ENCODE results near the gene INTS11. TPM values are rescaled to one million over a fixed set of nuclear protein-coding genes. Genes with fewer than 3 reads are reported as not detected.

The INTS11 gene
- total and polyA plus RNA-seq, 2 experiments from 2014 or later: 102 to 161 TPM

DNA sequence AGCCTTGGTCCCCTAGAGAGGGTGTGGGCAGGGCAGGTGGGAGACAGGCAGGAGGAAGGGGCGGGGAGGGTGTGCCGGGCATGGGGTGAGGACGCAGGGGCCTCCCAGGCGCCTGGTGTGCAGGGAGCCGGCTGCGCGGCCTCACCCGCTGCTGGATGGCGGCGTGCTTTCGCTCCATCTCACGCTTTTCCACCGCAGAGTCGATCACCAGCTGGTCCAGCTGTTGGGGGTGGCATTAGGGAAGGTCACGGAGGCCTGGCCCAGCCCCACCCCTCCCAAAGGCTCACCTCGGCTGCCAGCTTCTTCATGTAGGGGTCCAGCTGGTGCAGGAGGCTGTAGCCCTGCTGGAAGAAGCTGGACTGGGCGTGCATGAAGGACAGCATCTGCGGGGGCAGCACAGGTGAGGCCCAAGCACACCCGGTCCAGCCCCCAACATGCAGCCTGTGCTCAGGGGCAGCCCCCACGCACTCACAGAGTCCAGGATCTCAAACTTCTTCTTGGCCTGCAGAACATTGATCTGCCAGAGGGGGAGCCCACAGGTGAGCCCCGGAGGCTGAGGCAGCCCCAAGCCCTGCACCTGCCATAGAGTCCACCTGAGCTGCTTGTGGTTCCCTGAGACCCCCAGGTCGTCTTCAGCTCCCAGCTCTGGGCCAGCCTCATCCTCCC lies 24.6 kb downstream of the INTS11 start:
- H3K27me3 ChIP-seq (ENCODE audit: insufficient read depth): no peaks in the 10 kb centered on the region
- H3K36me3 Mint-ChIP-seq (ENCODE audit: low read depth): no peaks in the 10 kb centered on the region
- H3K79me2 ChIP-seq (replicated peaks; ENCODE audit: insufficient read depth): no peaks in the 10 kb centered on the region
- H4K20me1 ChIP-seq (replicated peaks; ENCODE audit: insufficient read depth): no peaks in the 10 kb centered on the region
- H3K4me1 ChIP-seq (ENCODE audit: insufficient read depth): peaks cover under 1% of the 10 kb centered on the region; the same call in 1 of the 2 replicates
- H3K4me3 Mint-ChIP-seq: no peak overlapping the region
- H3F3A ChIP-seq (replicated peaks; ENCODE audit: low read depth): 0 out of 2 replicates have a peak, but pooled peaks cover 2% of the 10 kb centered on the region
- H3K36me3 ChIP-seq (ENCODE audit: insufficient read depth): no peaks in the 10 kb centered on the region
- ATAC-seq: peak; percentile 62
- H3K4me3 ChIP-seq: no peak overlapping the region
- no peaks in the 10 kb centered on the region for H3K9me3 Mint-ChIP-seq
- DNase-seq (ENCODE audit: low spot score): peak; percentile 78
- no peak overlapping the region for H3K4me2 ChIP-seq
- no peak overlapping the region for H3K27ac ChIP-seq (ENCODE audit: low read depth)
- H2AFZ ChIP-seq: no peak overlapping the region
- H3K4me1 Mint-ChIP-seq: peaks cover 3% of the 10 kb centered on the region; the same call in 1 of the 3 replicates
- H3K9me2 ChIP-seq (ENCODE audit: insufficient read depth): no peaks in the 10 kb centered on the region
- H3K27me3 Mint-ChIP-seq (ENCODE audit: insufficient read depth, low read depth, poor library complexity): peaks cover 4% of the 10 kb centered on the region
- no peak overlapping the region for H3K27ac Mint-ChIP-seq
- no peak for TF ChIP-seq JUNB (IDR thresholded peaks at IDR 0.05; ENCODE audit: unreplicated experiment)
- TF ChIP-seq, protein P1, sequence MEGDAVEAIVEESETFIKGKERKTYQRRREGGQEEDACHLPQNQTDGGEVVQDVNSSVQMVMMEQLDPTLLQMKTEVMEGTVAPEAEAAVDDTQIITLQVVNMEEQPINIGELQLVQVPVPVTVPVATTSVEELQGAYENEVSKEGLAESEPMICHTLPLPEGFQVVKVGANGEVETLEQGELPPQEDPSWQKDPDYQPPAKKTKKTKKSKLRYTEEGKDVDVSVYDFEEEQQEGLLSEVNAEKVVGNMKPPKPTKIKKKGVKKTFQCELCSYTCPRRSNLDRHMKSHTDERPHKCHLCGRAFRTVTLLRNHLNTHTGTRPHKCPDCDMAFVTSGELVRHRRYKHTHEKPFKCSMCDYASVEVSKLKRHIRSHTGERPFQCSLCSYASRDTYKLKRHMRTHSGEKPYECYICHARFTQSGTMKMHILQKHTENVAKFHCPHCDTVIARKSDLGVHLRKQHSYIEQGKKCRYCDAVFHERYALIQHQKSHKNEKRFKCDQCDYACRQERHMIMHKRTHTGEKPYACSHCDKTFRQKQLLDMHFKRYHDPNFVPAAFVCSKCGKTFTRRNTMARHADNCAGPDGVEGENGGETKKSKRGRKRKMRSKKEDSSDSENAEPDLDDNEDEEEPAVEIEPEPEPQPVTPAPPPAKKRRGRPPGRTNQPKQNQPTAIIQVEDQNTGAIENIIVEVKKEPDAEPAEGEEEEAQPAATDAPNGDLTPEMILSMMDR (conservative IDR thresholded peaks at IDR 0.05; ENCODE audit: low read depth in 2 of 2): peak; percentile 46 to 55
- no peak for TF ChIP-seq CREB1 (CRISPR knock-in tag; IDR thresholded peaks at IDR 0.05; ENCODE audit: low read depth)
- TF ChIP-seq, protein P2, sequence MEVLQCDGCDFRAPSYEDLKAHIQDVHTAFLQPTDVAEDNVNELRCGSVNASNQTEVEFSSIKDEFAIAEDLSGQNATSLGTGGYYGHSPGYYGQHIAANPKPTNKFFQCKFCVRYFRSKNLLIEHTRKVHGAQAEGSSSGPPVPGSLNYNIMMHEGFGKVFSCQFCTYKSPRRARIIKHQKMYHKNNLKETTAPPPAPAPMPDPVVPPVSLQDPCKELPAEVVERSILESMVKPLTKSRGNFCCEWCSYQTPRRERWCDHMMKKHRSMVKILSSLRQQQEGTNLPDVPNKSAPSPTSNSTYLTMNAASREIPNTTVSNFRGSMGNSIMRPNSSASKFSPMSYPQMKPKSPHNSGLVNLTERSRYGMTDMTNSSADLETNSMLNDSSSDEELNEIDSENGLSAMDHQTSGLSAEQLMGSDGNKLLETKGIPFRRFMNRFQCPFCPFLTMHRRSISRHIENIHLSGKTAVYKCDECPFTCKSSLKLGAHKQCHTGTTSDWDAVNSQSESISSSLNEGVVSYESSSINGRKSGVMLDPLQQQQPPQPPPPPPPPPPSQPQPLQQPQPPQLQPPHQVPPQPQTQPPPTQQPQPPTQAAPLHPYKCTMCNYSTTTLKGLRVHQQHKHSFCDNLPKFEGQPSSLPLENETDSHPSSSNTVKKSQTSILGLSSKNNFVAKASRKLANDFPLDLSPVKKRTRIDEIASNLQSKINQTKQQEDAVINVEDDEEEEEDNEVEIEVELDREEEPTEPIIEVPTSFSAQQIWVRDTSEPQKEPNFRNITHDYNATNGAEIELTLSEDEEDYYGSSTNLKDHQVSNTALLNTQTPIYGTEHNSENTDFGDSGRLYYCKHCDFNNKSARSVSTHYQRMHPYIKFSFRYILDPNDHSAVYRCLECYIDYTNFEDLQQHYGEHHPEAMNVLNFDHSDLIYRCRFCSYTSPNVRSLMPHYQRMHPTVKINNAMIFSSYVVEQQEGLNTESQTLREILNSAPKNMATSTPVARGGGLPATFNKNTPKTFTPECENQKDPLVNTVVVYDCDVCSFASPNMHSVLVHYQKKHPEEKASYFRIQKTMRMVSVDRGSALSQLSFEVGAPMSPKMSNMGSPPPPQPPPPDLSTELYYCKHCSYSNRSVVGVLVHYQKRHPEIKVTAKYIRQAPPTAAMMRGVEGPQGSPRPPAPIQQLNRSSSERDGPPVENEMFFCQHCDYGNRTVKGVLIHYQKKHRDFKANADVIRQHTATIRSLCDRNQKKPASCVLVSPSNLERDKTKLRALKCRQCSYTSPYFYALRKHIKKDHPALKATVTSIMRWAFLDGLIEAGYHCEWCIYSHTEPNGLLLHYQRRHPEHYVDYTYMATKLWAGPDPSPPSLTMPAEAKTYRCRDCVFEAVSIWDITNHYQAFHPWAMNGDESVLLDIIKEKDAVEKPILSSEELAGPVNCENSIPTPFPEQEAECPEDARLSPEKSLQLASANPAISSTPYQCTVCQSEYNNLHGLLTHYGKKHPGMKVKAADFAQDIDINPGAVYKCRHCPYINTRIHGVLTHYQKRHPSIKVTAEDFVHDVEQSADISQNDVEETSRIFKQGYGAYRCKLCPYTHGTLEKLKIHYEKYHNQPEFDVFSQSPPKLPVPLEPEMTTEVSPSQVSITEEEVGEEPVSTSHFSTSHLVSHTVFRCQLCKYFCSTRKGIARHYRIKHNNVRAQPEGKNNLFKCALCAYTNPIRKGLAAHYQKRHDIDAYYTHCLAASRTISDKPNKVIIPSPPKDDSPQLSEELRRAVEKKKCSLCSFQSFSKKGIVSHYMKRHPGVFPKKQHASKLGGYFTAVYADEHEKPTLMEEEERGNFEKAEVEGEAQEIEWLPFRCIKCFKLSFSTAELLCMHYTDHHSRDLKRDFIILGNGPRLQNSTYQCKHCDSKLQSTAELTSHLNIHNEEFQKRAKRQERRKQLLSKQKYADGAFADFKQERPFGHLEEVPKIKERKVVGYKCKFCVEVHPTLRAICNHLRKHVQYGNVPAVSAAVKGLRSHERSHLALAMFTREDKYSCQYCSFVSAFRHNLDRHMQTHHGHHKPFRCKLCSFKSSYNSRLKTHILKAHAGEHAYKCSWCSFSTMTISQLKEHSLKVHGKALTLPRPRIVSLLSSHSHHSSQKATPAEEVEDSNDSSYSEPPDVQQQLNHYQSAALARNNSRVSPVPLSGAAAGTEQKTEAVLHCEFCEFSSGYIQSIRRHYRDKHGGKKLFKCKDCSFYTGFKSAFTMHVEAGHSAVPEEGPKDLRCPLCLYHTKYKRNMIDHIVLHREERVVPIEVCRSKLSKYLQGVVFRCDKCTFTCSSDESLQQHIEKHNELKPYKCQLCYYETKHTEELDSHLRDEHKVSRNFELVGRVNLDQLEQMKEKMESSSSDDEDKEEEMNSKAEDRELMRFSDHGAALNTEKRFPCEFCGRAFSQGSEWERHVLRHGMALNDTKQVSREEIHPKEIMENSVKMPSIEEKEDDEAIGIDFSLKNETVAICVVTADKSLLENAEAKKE (CRISPR knock-in tag; IDR thresholded peaks at IDR 0.05): no peak
- TF ChIP-seq, protein P3, sequence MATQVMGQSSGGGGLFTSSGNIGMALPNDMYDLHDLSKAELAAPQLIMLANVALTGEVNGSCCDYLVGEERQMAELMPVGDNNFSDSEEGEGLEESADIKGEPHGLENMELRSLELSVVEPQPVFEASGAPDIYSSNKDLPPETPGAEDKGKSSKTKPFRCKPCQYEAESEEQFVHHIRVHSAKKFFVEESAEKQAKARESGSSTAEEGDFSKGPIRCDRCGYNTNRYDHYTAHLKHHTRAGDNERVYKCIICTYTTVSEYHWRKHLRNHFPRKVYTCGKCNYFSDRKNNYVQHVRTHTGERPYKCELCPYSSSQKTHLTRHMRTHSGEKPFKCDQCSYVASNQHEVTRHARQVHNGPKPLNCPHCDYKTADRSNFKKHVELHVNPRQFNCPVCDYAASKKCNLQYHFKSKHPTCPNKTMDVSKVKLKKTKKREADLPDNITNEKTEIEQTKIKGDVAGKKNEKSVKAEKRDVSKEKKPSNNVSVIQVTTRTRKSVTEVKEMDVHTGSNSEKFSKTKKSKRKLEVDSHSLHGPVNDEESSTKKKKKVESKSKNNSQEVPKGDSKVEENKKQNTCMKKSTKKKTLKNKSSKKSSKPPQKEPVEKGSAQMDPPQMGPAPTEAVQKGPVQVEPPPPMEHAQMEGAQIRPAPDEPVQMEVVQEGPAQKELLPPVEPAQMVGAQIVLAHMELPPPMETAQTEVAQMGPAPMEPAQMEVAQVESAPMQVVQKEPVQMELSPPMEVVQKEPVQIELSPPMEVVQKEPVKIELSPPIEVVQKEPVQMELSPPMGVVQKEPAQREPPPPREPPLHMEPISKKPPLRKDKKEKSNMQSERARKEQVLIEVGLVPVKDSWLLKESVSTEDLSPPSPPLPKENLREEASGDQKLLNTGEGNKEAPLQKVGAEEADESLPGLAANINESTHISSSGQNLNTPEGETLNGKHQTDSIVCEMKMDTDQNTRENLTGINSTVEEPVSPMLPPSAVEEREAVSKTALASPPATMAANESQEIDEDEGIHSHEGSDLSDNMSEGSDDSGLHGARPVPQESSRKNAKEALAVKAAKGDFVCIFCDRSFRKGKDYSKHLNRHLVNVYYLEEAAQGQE (IDR thresholded peaks at IDR 0.05; ENCODE audit: unreplicated experiment): peak; percentile 27
- no peak for TF ChIP-seq ZNF114 (CRISPR knock-in tag; IDR thresholded peaks at IDR 0.05)
- no peak for TF ChIP-seq ZNF331 (CRISPR knock-in tag; IDR thresholded peaks at IDR 0.05; ENCODE audit: low read depth)
- TF ChIP-seq POLR2AphosphoS5 (IDR thresholded peaks at IDR 0.05; ENCODE audit: low read depth): no peak
- TF ChIP-seq NANOG (IDR thresholded peaks at IDR 0.05; ENCODE audit: borderline replicate concordance): no peak
- TF ChIP-seq EZH2 (IDR thresholded peaks at IDR 0.05; ENCODE audit: low read depth, unreplicated experiment): no peak
- TF ChIP-seq, protein P4, sequence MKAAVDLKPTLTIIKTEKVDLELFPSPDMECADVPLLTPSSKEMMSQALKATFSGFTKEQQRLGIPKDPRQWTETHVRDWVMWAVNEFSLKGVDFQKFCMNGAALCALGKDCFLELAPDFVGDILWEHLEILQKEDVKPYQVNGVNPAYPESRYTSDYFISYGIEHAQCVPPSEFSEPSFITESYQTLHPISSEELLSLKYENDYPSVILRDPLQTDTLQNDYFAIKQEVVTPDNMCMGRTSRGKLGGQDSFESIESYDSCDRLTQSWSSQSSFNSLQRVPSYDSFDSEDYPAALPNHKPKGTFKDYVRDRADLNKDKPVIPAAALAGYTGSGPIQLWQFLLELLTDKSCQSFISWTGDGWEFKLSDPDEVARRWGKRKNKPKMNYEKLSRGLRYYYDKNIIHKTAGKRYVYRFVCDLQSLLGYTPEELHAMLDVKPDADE (IDR thresholded peaks at IDR 0.05): no peak

Data from GM23338 (cell line).